Stimulated activated CD8-positive, alpha-beta memory T cell treated with anti-CD3 and anti-CD28 coated beads, Interleukin-7, amount 100 ng/mL, for 24 hours (primary cell): ENCODE results near the gene EXOSC2.

Source experiments
- DNase-seq: peaks from one replicate; pipeline ENCODE4 v3.0.0-alpha.2; 2020; ENCODE audit warnings: low read depth

EXOSC2 gene

DNA sequence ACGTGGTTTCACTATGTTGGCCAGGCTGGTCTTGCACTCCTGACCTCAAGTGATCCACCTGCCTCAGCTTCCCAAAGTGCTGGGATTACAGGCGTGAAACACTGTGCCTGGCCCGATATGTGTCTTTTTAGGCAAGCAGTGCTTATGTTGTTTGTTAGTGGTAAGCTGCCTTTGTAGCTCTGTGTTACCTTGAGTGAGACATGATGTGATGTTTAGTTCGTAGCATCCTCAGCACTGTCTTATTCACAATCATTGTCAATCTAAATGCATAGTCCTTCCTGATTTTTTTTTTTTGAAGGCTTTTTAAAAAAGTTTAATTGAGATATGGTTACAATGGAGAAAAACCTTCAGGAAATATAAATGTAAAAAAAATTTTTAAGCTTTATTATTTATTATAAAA, 45.5 kb downstream of the EXOSC2 start:
- no peak for DNase-seq

GRCh38 chr9:130740218-130741023, 46.8 kb downstream of the EXOSC2 start:
- no peak for DNase-seq

DNA sequence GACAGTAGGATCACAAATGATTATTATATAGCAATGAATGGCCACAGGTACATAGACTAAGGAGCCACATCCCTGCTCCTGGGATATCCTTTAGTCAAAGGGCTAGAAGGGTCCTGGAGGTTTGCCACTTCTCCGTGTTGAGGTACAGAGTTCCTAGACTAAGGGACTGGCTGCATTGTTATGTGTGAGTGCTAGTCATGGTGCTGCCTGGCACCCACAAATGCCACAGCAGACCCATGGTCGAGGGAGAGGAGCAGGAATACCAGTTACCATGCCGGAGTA, 47.4 kb downstream of the EXOSC2 start:
- no peak for DNase-seq

- DNase-seq, result no peak
Measured at GRCh38 chr9:130741831-130742449, 48.4 kb downstream of the EXOSC2 start.

- DNase-seq, result no peak
Measured at GRCh38 chr9:130743656-130744055, 50.1 kb downstream of the EXOSC2 start.

DNA sequence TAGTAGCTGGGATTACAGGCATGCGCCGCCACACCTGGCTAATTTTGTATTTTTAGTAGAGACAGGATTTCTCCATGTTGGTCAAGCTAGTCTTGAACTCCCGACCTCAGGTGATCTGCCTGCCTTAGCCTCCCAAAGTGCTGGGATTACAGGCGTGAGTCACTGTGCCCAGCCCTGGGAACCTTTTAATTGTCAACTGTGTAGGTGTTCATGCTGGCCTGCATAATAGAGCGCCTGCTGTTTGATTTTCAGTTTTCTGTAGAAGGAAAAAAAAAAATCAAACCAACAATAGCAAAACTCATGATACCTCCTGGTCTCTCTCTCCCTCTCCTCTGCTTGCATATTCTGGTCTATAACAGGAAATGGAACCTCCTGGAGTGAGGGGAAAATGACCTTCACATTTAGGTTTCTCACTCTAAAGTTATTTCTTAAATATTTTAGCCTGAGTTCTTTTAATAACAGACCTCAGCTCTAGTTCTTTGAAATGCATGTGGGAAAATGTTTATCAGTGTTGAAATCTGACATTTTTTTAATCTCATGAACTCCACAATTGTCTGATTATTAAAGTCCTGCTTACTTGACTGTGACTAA, 51.7 kb downstream of the EXOSC2 start:
- DNase-seq, result no peak

- DNase-seq, result no peak
Measured at GRCh38 chr9:130745829-130746228, 52.2 kb downstream of the EXOSC2 start.

DNA sequence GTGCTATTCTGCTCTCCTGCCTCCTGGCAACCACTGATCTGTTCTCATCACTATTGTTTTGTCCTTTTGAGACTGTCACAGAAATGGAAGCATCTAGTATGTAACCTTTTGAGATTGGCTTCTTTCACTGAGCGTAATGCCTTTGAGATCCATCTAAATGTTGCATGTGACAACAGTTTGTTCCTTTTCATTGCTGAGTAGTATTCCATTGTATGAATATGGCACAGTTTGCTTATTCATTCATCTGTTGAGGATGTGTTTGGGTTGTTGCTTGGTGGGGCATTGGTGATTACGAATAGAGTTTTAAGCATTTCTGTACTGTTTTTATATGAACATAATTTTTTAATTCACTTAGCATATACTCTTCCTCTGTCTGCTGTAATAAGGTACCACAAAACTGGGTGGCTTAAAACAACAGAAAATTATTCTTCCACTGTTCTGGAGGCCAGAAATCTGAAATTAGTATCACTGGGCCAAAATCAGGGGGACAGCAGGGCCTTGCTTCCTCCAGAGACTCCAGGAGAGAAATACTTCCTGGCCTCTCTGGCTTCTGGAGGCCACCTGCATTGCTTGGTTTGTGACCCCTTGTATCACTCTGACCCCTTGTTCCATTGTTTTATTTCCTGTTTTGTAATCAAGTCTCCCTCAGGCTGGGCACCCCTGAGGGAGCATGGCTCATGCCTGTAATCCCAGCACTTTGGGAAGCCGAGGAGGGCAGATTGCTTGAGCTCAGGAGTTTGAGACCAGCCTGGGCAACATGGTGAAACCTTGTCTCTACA, 53.0 kb downstream of the EXOSC2 start:
- DNase-seq, result no peak

DNA sequence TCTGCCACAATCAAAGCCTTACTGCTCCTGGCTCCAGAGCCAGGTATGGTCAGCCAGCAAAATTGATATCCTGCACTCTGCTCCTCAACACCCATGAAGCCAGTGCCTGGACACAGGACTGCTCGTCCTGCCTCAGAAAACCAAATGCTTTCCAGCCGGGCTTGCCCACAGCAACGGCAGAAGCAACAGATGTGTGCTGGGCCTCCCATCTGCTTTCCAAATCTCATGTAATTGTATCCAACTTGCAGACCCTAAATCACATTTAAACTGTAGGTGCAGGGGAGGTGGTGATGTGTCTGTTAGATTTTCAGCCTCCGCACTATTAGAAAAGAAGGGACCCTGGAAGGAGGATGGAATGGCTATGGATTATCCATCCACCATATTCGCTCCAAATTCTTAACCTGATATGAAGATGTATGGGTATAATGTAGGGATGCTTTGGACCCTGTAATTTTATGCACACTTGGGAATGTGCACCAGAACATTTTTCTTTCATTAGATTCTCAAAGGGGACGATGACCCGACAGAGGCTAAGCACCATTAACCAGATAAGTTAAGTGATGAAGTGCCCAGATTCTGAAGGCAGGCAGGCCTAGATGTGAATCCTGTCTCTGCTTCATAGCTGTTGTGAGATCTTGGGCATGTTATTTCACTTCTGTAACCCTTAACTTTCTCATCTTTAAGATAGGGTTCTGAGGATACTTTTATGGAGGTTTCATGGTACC, 58.2 kb downstream of the EXOSC2 start:
- no peak for DNase-seq
